Measurements from ENCODE around the gene GTPBP6.

DNA sequence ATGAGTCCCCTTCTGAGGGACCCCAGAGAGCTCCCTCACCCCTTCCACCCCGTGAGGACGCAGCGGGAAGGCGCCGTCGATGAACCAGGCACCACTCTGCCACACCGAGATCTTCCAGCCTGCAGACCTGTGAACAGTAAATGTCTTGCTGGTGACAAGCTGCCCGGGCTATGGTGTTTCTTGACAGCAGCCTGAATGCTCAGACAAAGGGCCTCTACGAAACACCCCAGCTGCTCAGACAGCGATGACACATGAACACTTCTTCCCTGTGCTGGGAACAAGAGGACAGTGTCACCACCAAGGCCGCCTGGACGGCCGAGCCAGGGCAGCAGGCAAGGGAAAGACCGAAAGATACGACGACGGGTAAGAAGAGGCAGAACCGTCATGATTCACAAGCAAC is 30.6 kb upstream of the GTPBP6 start:
- TF ChIP-seq, protein P1, sequence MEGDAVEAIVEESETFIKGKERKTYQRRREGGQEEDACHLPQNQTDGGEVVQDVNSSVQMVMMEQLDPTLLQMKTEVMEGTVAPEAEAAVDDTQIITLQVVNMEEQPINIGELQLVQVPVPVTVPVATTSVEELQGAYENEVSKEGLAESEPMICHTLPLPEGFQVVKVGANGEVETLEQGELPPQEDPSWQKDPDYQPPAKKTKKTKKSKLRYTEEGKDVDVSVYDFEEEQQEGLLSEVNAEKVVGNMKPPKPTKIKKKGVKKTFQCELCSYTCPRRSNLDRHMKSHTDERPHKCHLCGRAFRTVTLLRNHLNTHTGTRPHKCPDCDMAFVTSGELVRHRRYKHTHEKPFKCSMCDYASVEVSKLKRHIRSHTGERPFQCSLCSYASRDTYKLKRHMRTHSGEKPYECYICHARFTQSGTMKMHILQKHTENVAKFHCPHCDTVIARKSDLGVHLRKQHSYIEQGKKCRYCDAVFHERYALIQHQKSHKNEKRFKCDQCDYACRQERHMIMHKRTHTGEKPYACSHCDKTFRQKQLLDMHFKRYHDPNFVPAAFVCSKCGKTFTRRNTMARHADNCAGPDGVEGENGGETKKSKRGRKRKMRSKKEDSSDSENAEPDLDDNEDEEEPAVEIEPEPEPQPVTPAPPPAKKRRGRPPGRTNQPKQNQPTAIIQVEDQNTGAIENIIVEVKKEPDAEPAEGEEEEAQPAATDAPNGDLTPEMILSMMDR (IDR thresholded peaks at IDR 0.05), result no peak
- TF ChIP-seq POLR2AphosphoS5 (IDR thresholded peaks at IDR 0.05), result no peak
- TF ChIP-seq POLR2A (IDR thresholded peaks at IDR 0.05), result no peak
- TF ChIP-seq EP300 (IDR thresholded peaks at IDR 0.05), result no peak
